Measurements from ENCODE around the gene STK35. TPM values are rescaled to one million over a fixed set of nuclear protein-coding genes. Genes with fewer than 3 reads are reported as not detected.

Gene STK35
- total and polyA plus RNA-seq, 9 of the 15 experiments (the other 6 are each of a cell fraction or from before 2014, with no cell fraction given): 1.0 to 11.0 (median 6.3) TPM

- Histone ChIP-seq H3K27ac (ENCODE audit: extremely low read depth, low read depth, low read length) (no peak overlapping the region), H3K36me3 (ENCODE audit: control insufficient read depth, insufficient read depth, low read length) (peaks cover 16% of the 10 kb centered on the region; the same call in 2 of the 3 replicates), H3K4me3 (no peak overlapping the region), H2AFZ (ENCODE audit: low read depth, low read length) (no peak overlapping the region), H3K9me1 (ENCODE audit: control insufficient read depth, insufficient read depth, low read length) (peaks cover 5% of the 10 kb centered on the region), H3K9me3 (replicated peaks; ENCODE audit: control insufficient read depth, insufficient read depth, low read depth, low read length) (no peaks in the 10 kb centered on the region), H4K20me1 (replicated peaks; ENCODE audit: control insufficient read depth, insufficient read depth, low read length) (peaks cover 18% of the 10 kb centered on the region; the same call in 1 of the 2 replicates), H3K4me2 (ENCODE audit: insufficient read depth, low read length) (no peak overlapping the region), H3K4me1 (replicated peaks in 1 of 2; ENCODE audit: control insufficient read depth in 2 of 2, insufficient read depth in 2 of 2, low read length in 2 of 2) (no peaks in the 10 kb centered on the region; a peak in 3 of 5 replicates), H3K79me2 (ENCODE audit: control insufficient read depth, insufficient read depth, low read length) (peaks cover 16% of the 10 kb centered on the region), H3K27me3 (ENCODE audit: control insufficient read depth in 2 of 2, insufficient read depth in 2 of 2, low read length in 2 of 2) (no peaks in the 10 kb centered on the region), H3K9ac (ENCODE audit: insufficient read depth in 1 of 2, low read depth in 2 of 2, low read length in 2 of 2) (no peak overlapping the region)
- WGBS (ENCODE audit: insufficient coverage, low coverage, missing lambda C conversion rate): 84% methylated on average over 8 of the region's 9 CpGs
- TF ChIP-seq STAT5A (IDR thresholded peaks at IDR 0.05; ENCODE audit: borderline replicate concordance, low read length) (no peak), CBX5 (IDR thresholded peaks at IDR 0.05; ENCODE audit: borderline replicate concordance, low read depth) (no peak), ZBTB9 (CRISPR knock-in tag; IDR thresholded peaks at IDR 0.05) (no peak), SRSF9 (IDR thresholded peaks at IDR 0.05; ENCODE audit: borderline replicate concordance, low read depth, low read length) (no peak), CHCHD3 (CRISPR knock-in tag; IDR thresholded peaks at IDR 0.05) (no peak), ZNF436 (CRISPR knock-in tag; IDR thresholded peaks at IDR 0.05) (no peak), STAT6 (CRISPR knock-in tag; IDR thresholded peaks at IDR 0.05) (no peak), ZBTB1 (CRISPR knock-in tag; IDR thresholded peaks at IDR 0.05; ENCODE audit: borderline replicate concordance, low read depth) (no peak), ESRRA (IDR thresholded peaks at IDR 0.05; ENCODE audit: borderline replicate concordance, low read depth) (no peak), JUND (IDR thresholded peaks at IDR 0.05; ENCODE audit: borderline replicate concordance, low read depth, low read length) (no peak), JUND (tag; IDR thresholded peaks at IDR 0.05; ENCODE audit: borderline replicate concordance, low read depth, low read length) (no peak), ELF2 (CRISPR knock-in tag; IDR thresholded peaks at IDR 0.05) (no peak), SMAD1 (IDR thresholded peaks at IDR 0.05; ENCODE audit: low read depth, low read length, partially characterized antibody) (no peak)
- in situ Hi-C loops (cut with MboI): no loop called here
- ChIA-PET CTCF (ENCODE audit: low intra/inter-chr PET ratio) (no interaction called here), POLR2A (interaction anchor here (0.7 kb wide), 1 partner anchor 1631 kb away, joined by 3 read pairs; no protein-coding TSS in a partner anchor)
- FAIRE-seq (no peak), ATAC-seq (no peak), DNase-seq (ENCODE audit: extremely low read depth in 1 of 4, low spot score in 3 of 4) (no peak)
- BruUV-seq (replicated peaks): no TSS peak
- intact Hi-C loops (cut with micrococcal nuclease): no loop called here
Observed at GRCh38 chr20:2130683-2131082, 29.1 kb downstream of the STK35 start.
